HG02970 (cell line): ENCODE measurements around the gene NF1.
"Not testable (repeated sequence)": the region's sequence is repeated elsewhere in the genome, so short reads cannot be mapped to it uniquely, and the experiment has no call there.

ENCODE experiments used
- ATAC-seq: cut with Tn5 transposase; IDR thresholded peaks from one replicate; pipeline ENCODE4 v1.9.1; 2021; ENCODE audit warnings: mild to moderate bottlenecking, moderate library complexity, moderate number of reproducible peaks; ENCODE audit not compliant: unreplicated experiment, low FRiP score

The NF1 gene

GRCh38 chr17:31128241-31128640, 33.5 kb downstream of the NF1 start:
- no peak for ATAC-seq

GRCh38 chr17:31130286-31131224, 35.8 kb downstream of the NF1 start:
- ATAC-seq = no peak

GRCh38 chr17:31131299-31131698, 36.5 kb downstream of the NF1 start:
- no peak for ATAC-seq

DNA sequence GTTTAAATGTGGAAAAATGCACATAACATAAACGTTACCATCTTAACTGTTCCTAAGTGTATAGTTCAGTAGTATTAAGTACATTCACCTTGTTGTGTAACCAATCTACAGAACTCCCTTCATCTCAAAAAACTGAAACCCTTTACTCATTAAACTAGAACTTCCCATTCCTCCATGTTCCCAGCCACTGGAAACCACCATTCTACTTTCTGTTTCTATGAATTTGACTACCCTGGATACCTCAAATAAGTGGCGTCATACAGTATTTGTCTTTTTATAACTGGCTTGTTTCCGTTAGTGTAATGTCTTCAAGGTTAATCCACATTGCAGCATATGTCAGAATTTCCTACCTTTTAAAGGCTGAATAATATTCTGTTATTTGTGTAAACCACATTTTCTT, 38.2 kb downstream of the NF1 start:
- no peak for ATAC-seq

GRCh38 chr17:31134576-31134975, 39.8 kb downstream of the NF1 start:
- ATAC-seq = no peak

GRCh38 chr17:31136319-31136718, 41.5 kb downstream of the NF1 start:
- ATAC-seq = no peak

DNA sequence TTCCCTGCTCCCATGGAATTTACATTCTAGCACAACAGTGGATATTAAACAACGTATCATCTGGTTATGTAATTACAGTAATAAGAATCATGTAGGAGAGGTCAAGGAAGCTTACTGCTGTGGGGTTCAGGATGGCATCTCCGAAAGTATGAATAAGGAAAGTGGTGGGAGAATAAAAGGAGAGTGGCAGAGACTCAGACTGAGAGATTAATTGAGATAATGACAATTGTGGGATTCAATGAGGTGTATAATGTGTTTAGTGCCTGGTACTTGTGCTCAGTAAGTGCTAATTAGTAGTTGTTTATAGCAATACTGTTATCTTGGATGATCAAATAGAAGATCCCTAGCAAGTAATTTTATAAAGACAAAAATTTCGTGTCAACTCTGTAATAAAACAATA, 45.3 kb downstream of the NF1 start:
- no peak for ATAC-seq

GRCh38 chr17:31144428-31144827, 49.7 kb downstream of the NF1 start:
- ATAC-seq = no peak

- no peak for ATAC-seq
These were observed 50.1 kb downstream of the NF1 start for GRCh38 chr17:31144836-31145235.

DNA sequence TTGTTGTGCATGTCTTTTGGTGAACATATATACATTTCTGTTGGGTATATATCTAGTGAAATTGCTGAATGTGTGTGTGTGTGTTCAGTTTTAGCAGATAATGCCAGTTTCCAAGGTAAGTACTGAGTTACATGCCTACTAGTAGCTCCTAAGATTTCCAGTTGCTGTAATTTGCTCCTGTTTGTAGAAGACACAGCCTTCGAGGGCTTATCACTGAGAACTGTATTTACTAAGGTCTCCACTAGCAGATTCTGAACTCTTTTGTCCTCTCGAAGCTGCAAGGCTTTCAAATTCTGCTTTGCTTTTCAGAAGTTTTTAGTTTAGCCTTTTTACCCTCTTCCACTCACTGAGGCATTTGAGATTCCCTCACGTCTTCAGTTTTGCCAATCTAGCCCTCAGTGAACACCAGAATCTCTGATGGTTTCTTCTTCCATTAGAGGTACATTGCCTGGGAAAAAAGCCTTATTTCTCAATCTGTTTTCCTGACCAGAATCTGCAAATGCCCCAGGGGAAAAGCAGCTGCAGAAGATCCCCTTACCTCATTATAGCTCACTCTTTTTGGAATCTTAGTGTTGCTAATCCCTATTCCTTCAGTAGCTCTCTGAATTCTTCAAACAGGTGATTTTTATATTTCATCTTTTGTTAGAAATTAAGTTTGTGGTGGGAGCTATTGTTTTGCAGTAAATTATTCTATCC, 52.9 kb downstream of the NF1 start:
- no peak for ATAC-seq

GRCh38 chr17:31148205-31148604, 53.4 kb downstream of the NF1 start:
- ATAC-seq = no peak

- no peak for ATAC-seq
These were observed 57.5 kb downstream of the NF1 start for GRCh38 chr17:31152271-31152670.

- ATAC-seq = no peak
These were observed 60.5 kb downstream of the NF1 start for GRCh38 chr17:31155208-31155810.

DNA sequence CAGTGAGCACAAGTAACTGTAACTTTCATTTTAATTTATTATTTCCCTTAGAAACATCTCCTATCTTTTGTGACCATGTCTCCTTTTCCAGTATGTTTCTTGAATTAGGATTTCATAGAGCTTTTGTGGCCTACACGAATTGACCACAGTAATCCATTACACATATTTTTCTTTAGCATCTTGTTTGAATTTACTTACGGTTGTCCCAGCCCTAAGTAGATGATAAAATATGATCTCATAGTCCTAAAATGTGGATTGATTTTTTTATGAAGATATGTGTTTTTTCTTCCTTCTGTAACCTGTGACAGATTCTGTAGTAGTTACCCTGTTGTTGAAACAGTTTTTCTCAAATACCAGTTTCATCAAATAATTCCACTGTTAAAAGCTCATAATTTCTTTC, 61.5 kb downstream of the NF1 start:
- no peak for ATAC-seq

DNA sequence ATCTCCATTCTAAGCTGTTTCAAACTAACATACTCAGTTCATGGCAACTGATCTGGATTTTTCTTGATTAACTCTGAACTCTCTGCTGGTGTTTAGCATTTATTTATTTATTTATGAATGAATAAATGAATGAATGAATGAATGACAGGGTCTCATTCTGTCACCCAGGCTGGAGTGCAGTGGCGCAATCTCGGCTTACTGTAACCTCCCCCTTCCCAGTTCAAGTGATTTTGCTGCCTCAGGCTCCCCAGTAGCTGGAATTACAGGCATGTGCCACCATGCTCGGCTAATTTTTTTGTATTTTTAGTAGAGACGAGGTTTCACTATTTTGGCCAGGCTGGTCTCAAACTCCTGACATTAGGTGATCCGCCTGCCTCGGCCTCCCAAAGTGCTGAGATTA, 62.1 kb downstream of the NF1 start:
- not testable (repeated sequence) for ATAC-seq

GRCh38 chr17:31158746-31159377, 64.1 kb downstream of the NF1 start:
- no peak for ATAC-seq

GRCh38 chr17:31163091-31163781, 68.5 kb downstream of the NF1 start:
- no peak for ATAC-seq

GRCh38 chr17:31167111-31167510, 72.3 kb downstream of the NF1 start:
- no peak for ATAC-seq

DNA sequence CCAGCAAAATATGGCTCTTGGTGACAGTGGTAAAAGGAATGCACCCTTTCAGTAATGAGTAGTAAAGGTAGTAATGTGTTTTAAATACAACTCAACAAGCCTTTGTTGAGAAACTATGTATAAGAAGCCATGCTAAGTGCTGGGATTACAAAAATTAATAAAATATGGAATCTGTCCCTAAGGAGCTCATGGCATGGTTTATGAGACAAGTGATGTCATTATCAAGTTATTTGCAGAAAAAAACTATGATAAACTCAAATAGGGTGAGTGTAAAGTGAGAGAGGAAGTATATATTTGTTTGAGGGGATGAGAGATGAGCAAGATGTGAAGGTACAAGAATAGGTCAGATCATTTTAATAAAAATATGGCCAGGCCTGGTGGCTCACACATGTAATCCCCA, 76.9 kb downstream of the NF1 start:
- ATAC-seq = no peak

DNA sequence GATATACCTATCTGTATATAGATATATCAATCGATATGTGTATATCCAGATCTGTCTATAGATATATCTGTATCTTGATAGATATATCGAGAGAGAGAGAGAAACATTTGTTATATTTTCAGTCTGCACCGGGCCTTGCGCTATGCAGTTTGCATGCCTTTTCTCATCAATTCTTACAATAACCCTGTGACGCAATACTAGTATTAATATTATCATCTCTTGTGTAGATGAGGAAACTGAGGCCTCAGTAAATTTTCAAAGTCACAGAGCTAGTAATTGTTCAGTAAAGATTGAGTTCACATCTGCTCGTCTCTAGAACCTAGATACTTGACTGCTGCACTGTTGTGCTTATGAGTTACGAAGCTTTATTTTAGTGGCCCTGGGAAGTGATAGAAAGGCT, 77.6 kb downstream of the NF1 start:
- ATAC-seq = no peak
